ENCODE measurements around the gene CCDC177.

The CCDC177 gene

GRCh38 chr14:69616408-69616773 is 41.7 kb upstream of the CCDC177 start:
- H3K4me3 ChIP-seq (ENCODE audit: low read depth, low read length): no peak overlapping the region
- no peaks in the 10 kb centered on the region for H3K9me3 ChIP-seq (ENCODE audit: control insufficient read depth, insufficient read depth, low read depth, low read length)
- ChIA-PET CTCF (interaction anchor here (1.1 kb wide), 1 partner anchor 32 kb away, joined by 6 read pairs; no protein-coding TSS in a partner anchor), POLR2A (no interaction called here)
- peaks cover 25% of the 10 kb centered on the region for H3K4me1 ChIP-seq (ENCODE audit: control insufficient read depth, insufficient read depth, low read length)
- H3K27ac ChIP-seq (ENCODE audit: extremely low read depth, low read depth, low read length): 0 out of 2 replicates have a peak overlapping the region, but pooled peaks have one; percentile 28
- H3K36me3 ChIP-seq (ENCODE audit: control insufficient read depth in 2 of 2, insufficient read depth in 1 of 2, low read length in 2 of 2): no peaks in the 10 kb centered on the region
- TF ChIP-seq PRDM6 (tag by site-specific recombination; IDR thresholded peaks at IDR 0.05) (0 out of 2 replicates have a peak, but pooled peaks have one; percentile 17), ZNF280D (tag by site-specific recombination; IDR thresholded peaks at IDR 0.05) (no peak)

- no peaks in the 10 kb centered on the region for H3K9me3 ChIP-seq (ENCODE audit: control insufficient read depth, insufficient read depth, low read depth, low read length)
- peaks cover 25% of the 10 kb centered on the region for H3K4me1 ChIP-seq (ENCODE audit: control insufficient read depth, insufficient read depth, low read length)
- 0 out of 2 replicates have a peak overlapping the region, but pooled peaks have one; percentile 28 for H3K27ac ChIP-seq (ENCODE audit: extremely low read depth, low read depth, low read length)
- H3K4me3 ChIP-seq (ENCODE audit: low read depth, low read length): no peak overlapping the region
- H3K36me3 ChIP-seq (ENCODE audit: control insufficient read depth in 2 of 2, insufficient read depth in 1 of 2, low read length in 2 of 2): no peaks in the 10 kb centered on the region
- ChIA-PET POLR2A (interaction anchor here (1.2 kb wide), 1 partner anchor 151 kb away, joined by 3 read pairs; the partner anchor contains the start of gene SRSF5), CTCF (interaction anchor here (0.6 to 0.8 kb wide), 2 partner anchors 29 to 152 kb away, joined by 3 read pairs; no protein-coding TSS in a partner anchor)
- TF ChIP-seq ZNF530 (tag by site-specific recombination; IDR thresholded peaks at IDR 0.05; ENCODE audit: low read depth): no peak
- no peak for TF ChIP-seq WT1 (tag by site-specific recombination; IDR thresholded peaks at IDR 0.05)
- no peak for TF ChIP-seq GLI4 (tag by site-specific recombination; IDR thresholded peaks at IDR 0.05)
- no peak for TF ChIP-seq TRIM28 (IDR thresholded peaks at IDR 0.05; ENCODE audit: borderline replicate concordance, low read length)
- TF ChIP-seq ZBTB48 (tag by site-specific recombination; IDR thresholded peaks at IDR 0.05): peak; percentile 29; the same call in 1 of the 2 replicates
- peak; percentile 72 for TF ChIP-seq ZNF341 (tag by site-specific recombination; IDR thresholded peaks at IDR 0.05; ENCODE audit: low read depth)
- no peak for TF ChIP-seq ZNF202 (tag by site-specific recombination; IDR thresholded peaks at IDR 0.05; ENCODE audit: borderline replicate concordance)
- no peak for TF ChIP-seq ZFP3 (tag by site-specific recombination; IDR thresholded peaks at IDR 0.05; ENCODE audit: low read depth)
- TF ChIP-seq ZNF175 (tag by site-specific recombination; IDR thresholded peaks at IDR 0.05): no peak
- peak; percentile 89 for TF ChIP-seq PRDM4 (tag by site-specific recombination; IDR thresholded peaks at IDR 0.05)
- no peak for TF ChIP-seq ZSCAN18 (tag by site-specific recombination; IDR thresholded peaks at IDR 0.05)
- TF ChIP-seq ZNF335 (tag by site-specific recombination; conservative IDR thresholded peaks at IDR 0.05): no peak
- no peak for TF ChIP-seq ZNF426 (tag by site-specific recombination; IDR thresholded peaks at IDR 0.05)
- TF ChIP-seq SCRT2 (tag by site-specific recombination; IDR thresholded peaks at IDR 0.05): no peak
- no peak for TF ChIP-seq ZNF398 (tag by site-specific recombination; IDR thresholded peaks at IDR 0.05)
- peak; percentile 56; the same call in 1 of the 2 replicates for TF ChIP-seq ZBTB11 (tag by site-specific recombination; conservative IDR thresholded peaks at IDR 0.05; ENCODE audit: low read depth)
Measured at GRCh38 chr14:69615496-69616407, 41.1 kb upstream of the CCDC177 start.

All from HEK293 (cell line).